Superior temporal gyrus (tissue), 1 donor: ENCODE measurements around the gene LOC128125822.
"Not testable (repeated sequence)": the region's sequence is repeated elsewhere in the genome, so short reads cannot be mapped to it uniquely, and the experiment has no call there.

Experiments
- DNase-seq: peaks from one replicate; pipeline ENCODE4 v3.0.0-alpha.2; 2016; ENCODE audit errors: extremely low spot score

Gene LOC128125822

DNA sequence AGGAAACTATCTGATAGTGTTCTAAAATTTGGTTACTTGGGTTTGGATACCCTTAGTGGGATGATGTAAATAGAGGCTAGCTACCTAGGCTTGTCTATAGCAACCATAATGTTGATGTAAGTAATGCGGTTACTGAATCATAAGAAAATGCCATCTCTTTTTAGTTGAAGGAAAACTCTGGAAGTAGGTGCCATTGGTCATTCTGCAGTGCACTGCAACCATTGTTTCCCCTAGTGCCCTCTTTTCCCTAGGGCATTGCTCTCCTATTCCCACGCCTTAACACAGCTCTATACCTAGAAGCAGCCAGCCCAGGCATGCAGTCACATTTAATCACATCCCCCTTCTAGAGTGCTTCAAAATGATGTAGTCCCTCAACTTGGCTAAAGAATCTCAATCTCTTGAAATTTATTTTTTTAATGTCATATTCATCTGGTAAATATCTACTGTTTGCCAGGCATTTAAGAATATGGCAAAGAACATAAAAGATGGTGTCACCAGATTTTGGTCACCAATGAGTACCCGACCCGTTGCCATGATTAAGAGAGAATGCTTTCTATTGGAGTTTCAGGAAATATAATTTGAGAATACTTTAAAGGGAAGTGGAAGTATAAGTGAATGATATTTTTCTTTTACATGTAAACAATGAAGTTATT is 10.4 kb downstream of the LOC128125822 start:
- no peak for DNase-seq

DNA sequence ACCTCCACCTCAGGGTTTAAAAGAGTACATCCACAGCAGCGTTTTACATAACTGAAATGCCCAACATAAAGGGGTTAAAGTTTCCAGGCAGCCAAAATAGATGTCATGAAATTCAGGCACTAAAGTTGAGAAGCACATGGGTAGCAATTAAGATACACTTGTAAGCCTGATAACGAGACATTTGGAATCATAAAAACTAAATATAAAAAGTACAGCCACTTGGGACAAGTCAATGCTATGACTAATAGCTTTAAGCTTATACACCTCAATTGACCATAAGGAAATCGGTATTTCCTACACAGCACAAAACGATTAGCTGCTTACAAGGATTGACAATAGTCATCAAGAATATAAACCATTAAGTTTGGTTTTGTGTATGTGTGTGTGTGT is 11.8 kb downstream of the LOC128125822 start:
- no peak for DNase-seq

DNA sequence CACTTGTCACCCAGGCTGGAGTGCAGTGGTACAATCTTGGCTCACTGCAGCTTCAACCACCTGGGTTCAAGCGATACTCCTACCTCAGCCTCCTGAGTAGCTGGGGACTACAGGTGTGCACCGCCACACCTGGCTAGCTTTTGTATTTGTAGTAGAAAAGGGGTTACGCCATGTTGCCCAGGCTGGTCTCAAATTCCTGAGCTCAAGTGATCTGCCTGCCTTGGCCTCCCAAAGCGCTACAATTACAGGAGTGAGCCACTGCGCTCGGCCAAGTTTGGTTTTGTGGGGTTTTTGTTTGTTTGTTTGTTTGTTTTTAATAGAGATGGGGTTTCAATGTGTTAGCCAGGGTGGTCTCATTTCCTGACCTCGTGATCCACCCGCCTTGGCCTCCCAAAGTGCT is 12.3 kb downstream of the LOC128125822 start:
- DNase-seq: no peak

DNA sequence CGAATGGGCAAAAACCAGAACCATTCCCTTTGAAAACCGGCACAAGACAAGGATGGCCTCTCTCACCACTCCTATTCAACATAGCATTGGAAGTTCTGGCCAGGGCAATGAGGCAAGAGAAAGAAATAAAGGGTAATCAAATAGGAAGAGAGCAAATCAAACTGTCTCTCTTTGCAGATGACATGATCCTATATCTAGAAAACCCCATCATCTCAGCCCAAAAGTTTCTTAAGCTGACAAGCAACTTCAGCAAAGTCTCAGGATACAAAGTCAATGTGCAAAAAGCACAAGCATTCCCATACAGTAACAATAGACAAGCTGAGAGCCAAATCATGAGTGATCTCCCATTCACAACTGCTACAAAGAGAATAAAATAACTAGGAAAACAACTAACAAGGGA is 13.4 kb downstream of the LOC128125822 start:
- not testable (repeated sequence) for DNase-seq

DNA sequence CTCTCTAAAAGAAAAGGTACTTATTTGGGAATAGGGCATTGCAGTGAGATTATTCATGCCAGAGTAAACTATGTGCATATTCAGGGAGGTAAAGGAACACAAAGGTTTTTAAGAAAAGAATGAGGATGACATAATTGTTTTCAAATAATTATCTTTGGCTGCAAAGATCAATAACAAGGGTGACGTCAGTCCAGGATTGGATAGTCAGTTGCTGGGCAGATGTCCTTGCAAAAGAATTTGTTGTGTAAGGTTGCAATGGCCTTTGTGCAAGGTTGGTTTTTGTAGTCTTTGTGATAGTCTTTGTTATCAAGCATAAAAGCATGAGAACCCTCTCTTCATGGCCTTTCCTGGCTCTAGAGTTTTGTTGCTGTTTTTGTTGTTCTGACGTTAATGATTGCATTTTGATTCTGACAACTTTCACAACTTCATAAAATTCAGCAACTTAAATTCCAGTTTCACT is 17.7 kb downstream of the LOC128125822 start:
- no peak for DNase-seq

DNA sequence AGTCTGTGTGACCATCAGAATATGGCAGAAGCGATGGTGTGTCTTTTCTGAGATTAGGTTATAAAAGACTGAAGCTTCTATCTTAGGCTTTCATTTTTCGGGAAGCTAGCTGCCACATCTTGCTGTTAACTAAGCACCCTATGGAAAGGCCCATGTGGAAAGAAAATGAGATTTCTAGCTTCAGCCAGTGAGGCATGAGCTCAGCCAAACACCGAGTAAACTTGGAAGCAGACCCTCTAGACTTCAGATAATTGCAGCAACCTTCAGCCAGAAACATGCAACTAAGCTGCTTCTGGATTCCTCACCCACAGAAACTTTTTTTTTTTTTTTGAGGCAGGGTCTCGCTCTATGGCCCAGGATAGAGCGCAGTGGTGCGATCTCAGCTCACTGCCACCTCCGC is 20.6 kb downstream of the LOC128125822 start:
- no peak for DNase-seq

DNA sequence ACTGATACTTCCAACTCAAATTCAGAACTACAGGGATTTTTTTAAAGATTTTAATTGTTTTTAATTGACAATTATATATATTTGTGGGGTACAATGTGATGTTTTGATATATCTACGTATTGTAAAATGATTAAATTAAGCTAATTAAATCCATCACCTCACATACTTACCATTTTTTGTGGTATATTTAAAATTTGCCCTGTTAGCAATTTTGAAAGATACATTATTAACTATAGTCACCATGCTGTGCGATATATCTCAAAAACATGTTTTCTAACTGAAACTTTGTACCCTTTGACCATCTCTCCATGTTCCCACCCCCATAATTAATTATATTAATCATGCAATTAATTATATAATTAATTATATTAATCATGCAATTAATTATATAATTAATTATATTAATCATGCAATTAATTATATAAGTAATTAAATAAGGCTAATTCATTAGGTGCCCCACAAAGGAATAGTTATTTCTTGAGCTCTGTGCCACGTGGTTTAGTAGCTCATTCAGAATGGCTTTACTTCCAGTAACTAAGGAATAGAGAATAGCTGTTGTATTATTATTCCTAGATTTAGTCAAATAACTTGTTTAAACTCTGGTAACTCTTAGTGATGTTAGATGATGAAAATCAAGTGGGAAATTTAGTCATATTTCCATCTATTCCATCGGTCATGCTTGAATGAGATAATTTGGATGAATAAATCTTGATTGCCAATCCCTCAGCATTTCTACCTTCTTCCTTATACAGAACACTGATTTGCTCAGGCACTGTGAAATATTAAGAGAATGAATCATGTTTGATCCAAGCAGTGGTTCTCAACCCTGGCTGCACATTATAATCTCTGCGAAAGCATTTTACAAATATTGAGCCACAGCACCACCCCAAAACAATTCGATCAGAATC is 25.1 kb downstream of the LOC128125822 start:
- no peak for DNase-seq

DNA sequence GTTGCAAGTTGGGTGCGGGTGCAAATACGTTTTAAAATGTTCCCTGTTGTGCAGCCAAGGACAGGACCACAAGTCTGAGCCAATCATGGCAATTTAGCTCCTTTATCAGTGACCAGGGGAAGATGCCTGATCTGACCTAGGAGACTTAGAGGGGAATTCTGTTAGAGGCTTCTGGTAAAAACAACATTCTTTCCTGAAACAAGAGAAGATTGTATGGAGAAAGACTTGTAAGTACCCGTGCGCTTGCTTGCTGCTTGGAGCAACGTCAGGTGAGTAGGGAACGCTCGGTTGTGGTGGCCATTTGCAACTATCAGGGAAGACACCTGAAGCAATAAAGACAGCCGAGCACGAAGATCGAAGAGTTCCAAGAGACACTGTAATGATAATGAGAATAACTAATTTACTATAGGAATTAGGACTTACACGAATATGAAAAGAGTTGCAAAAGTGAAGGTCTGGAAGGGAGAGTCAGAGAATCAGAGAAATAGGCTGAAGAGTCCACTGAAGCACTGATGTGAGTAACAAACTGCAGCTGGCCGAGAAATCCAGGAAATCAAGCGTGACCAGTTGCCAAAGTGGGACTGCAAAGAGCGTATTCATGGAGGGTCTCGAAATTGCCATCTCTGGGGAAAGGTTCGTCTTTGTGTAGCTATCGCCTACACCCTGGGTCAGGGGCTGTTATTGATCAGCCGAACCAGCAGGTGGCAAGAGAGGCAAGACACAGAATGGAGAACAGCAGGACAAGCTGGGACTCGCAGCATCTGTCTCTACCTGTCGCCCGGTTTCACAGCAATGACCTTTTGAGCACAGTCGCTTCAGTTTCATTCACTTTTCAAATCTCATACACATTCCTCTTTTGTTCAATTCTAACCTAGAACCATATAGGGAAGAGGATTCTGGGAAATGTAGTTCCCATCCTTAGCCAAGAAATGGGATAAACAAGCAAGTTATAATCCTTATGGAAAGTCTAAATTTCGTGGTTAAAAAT is 26.1 kb downstream of the LOC128125822 start:
- DNase-seq: peak; percentile 93

DNA sequence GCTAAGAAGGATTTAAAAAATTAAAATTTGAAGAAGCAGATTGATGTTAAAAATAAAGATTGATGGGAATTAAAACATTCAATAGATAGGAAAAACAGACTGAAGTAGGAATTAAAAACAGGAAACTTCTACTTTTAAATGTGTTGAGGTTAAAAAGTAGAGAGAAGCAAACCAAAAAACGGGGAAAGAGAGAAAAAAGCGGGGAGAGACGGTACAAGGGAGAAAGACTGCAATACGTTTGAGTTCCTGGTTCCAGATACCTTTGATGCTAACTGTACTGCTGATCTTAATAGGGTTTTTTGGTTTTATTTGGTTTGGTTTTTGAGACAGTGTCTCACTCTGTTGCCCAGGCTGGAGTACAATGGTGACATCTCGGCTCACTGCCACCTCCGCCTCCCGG is 27.0 kb downstream of the LOC128125822 start:
- no peak for DNase-seq

DNA sequence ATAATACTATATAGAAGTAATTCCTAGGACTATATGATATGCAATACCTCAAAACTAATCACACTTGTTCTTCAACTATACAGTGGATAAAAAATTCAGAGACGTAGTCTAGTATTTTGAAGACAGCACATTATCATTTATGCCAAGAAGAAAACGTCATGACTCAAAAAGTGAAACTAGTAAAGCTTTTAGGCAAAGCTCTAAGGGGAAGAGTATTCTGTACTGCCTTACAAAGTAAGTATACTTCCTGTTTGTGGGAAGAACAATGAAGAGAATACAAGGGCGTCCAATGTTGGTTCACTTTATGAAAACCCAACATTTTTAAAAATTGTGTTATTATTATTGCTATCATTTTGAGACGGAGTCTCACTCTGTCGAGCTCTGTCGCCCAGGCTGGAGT is 27.9 kb downstream of the LOC128125822 start:
- no peak for DNase-seq

DNA sequence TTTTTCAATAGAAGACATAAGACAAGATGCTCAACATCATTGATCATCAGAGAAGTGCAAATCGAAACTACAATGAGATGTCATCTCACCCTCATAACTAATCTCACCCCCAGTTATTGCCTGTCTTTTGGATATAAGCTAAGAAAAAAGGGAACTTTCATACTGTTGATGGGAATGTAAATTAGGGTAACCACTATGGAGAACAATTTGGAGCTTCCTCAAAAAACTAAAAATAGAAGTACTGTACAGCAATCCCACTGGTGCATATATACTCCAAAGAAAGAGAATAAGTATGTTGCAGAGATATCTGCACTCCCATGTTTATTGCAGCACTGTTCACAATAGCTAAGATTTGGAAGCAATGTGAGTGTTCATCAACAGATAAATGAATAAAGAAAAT is 37.0 kb downstream of the LOC128125822 start:
- no peak for DNase-seq

DNA sequence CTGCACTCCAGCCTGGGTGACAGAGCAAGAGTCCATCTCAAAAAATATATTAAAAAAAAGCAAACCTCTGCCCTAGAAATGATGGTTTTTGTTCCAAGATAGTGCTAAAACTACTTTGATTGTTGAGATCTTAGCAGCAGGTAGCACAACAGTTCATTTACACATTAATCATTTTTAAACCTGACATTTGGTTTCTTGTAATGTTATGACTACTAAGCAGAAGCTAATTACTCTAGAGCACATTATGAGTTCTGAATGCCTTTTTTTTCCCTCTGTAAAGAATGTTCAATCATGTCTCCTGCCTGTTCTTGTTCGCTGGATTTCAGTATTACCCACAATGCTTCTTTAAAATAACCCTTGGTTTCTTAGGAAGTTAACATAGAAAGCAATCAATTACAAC is 38.7 kb downstream of the LOC128125822 start:
- DNase-seq: no peak

DNA sequence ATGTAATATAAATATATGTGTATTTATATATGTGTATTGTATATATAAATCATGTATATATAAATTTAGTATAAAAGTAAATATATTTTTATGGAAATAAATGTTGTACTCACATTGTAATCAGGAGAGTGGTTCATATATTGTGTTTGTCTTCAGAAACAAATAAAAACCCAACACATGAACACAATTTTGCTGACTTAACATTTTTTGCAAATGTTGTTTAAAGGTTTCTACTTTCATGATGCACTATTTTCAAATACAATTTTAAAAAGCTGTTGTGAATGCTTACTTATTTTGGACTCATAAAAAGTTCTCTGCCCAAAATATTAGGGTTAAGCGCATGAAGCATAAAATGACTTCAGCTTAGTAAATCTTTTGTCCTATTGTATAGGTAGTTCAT is 39.3 kb downstream of the LOC128125822 start:
- DNase-seq: no peak

DNA sequence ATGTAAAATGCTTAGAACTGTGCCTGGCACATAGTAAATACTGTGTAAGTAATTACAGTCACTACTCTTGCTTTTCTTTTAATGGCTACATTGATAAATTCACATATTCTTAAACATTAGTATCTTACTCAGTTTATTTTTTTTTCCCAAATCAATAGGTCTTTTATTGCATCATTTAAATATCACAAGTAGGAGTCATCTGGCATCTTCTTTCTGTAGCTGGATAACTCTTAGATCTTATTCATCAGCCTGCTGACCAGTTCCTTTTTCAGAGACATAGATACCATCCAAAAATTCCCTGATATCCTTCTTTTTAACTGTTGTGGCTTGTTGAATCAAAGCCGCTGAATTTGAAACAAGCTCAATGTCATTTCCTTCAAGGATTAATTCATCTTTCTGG is 43.3 kb downstream of the LOC128125822 start:
- no peak for DNase-seq
